C4-2B (cell line): Measurements from ENCODE around the gene SPACDR.

Experiments used
- CTCF ChIP-seq: fragments of 450-650 bp; conservative IDR thresholded peaks from 2 replicates; pipeline ENCODE4 v1.5.1; 2017; ENCODE audit warnings: mild to moderate bottlenecking
- ZFX ChIP-seq: fragments of 450-650 bp; IDR thresholded peaks from 2 replicates; pipeline ENCODE4 v1.6.1; 2017

GRCh38 chr7:100482728-100483089 is 18.6 kb upstream of the SPACDR start:
- TF ChIP-seq CTCF, result no peak
- no peak for TF ChIP-seq ZFX
